HG03175 (cell line): ENCODE data around the gene TPO.
"Not testable (repeated sequence)": the region's sequence is repeated elsewhere in the genome, so short reads cannot be mapped to it uniquely, and the experiment has no call there.

Experiments used
- ATAC-seq: cut with Tn5 transposase; IDR thresholded peaks from one replicate; pipeline ENCODE4 v1.9.1; 2021; ENCODE audit warnings: mild to moderate bottlenecking, moderate library complexity; ENCODE audit not compliant: unreplicated experiment

The TPO gene

GRCh38 chr2:1571477-1572417 is 158.5 kb downstream of the TPO start:
- no peak for ATAC-seq

DNA sequence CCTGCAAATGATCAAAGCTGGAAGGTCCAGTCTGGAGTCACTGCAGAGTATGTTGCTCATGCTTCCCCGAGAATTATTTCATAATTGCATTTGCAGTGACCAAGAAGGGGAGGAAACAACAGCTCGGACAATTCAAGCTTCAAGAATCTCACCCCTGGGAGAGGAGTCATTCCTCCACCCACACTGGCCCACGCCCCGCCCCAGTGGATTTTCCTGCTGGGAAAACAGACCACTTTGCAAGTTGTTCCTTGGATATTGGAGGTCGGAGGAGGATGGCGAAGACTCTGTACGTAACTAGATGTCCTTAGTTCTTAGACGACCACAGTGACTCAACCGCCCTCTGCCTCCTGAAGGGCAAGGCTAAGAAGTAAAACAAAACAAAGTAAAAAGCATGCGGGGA is 159.4 kb downstream of the TPO start:
- ATAC-seq: no peak

GRCh38 chr2:1577846-1578245 is 164.6 kb downstream of the TPO start:
- no peak for ATAC-seq

DNA sequence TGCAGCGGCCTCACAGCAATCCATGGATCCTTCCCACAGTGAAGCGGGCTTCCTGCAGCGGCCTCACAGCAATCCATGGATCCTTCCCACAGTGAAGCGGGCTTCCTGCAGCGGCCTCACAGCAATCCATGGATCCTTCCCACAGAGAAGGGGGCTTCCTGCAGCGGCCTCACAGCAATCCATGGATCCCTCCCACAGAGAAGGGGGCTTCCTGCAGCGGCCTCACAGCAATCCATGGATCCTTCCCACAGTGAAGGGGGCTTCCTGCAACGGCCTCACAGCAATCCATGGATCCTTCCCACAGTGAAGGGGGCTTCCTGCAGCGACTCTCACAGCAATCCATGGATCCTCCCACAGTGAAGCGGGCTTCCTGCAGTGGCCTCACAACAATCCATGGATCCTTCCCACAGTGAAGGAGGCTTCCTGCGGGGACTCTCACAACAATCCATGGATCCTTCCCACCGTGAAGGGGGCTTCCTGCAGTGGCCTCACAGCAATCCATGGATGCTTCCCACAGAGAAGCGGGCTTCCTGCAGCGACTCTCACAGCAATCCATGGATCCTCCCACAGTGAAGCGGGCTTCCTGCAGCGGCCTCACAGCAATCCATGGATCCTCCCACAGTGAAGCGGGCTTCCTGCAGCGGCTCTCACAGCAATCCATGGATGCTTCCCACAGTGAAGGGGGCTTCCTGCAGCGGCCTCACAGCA is 168.1 kb downstream of the TPO start:
- not testable (repeated sequence) for ATAC-seq

GRCh38 chr2:1581965-1582625 is 168.8 kb downstream of the TPO start:
- ATAC-seq: no peak

DNA sequence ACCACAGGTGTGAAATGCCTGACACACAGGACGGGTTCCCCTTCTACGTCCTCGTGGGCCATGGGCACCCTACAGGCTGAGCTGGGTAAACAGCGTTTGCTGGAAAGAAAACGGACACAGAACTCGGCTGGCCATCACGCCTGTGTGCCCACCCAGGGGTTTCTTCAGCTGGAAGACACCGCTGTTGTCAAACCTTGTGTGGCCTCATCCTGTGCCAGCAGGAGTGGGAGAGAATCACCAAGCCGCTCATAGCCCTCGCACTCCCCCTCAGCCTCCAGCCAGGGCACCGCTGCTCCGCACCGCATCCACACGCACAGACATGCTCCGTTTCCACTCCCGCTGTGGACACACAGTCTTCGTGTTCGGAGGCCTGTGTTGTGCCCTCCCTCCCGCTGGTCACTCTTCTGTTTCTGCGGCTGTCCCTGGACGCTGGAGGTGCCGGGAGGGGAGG is 169.7 kb downstream of the TPO start:
- ATAC-seq: no peak

DNA sequence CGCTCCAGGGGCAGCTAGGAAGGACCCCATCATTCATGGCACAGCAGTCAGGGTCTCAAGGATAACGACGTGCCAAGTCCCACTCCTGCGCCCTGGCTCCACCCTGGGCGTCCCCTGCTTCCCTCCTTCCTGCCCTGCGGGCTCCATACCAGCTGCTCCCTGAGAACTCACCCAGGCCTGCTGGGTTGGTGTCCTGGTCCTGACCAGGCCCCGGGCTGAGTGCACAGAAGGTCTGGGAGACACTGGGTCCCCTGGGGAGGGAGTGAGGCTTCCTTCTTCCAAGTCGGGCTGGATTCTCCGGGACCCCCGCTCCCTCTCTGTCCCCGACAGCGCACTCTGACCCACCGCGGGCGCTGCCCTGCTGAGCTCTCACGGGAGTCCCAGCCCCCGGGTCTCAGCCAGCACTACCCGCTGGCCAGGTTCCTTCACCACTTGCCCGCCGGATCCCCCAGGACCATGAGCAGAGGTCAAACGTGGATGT is 170.8 kb downstream of the TPO start:
- no peak for ATAC-seq

- ATAC-seq: no peak
Observed at GRCh38 chr2:1584691-1585485, 171.6 kb downstream of the TPO start.

- no peak for ATAC-seq
Observed at GRCh38 chr2:1585635-1586034, 172.4 kb downstream of the TPO start.

DNA sequence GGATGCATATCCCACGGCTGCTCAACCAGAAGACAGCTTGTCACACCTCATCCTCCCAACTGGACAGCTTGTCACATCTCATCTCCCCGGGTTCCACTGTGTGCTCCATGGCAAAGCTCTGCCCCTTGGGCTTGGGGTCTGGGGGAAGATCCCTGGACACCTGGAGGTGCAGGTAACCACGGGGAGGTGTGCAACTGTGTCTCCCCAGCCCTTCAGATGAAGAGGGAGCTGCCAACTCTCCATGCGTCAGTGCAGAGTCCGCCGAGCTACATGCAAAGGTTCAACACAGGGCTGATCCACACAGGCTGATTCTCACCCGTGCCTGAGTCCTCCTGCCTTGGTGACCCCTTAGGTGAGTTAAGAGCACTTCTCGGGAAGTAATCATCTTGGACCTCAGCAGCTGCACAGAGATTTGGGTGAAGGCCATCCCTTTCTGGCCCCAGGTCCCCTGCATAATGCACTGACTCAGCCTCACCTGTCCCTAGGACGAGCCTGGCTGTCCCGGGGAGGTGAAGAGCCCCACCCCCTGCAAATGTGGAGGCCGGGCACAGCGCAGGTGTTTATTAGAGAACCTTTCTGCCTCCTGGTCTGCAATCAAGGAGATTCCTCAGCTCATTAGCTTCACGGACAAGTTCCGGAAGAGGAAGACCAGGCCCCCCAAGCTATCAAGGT is 173.1 kb downstream of the TPO start:
- ATAC-seq: no peak

- ATAC-seq: no peak
Observed at GRCh38 chr2:1586923-1587840, 173.9 kb downstream of the TPO start.

DNA sequence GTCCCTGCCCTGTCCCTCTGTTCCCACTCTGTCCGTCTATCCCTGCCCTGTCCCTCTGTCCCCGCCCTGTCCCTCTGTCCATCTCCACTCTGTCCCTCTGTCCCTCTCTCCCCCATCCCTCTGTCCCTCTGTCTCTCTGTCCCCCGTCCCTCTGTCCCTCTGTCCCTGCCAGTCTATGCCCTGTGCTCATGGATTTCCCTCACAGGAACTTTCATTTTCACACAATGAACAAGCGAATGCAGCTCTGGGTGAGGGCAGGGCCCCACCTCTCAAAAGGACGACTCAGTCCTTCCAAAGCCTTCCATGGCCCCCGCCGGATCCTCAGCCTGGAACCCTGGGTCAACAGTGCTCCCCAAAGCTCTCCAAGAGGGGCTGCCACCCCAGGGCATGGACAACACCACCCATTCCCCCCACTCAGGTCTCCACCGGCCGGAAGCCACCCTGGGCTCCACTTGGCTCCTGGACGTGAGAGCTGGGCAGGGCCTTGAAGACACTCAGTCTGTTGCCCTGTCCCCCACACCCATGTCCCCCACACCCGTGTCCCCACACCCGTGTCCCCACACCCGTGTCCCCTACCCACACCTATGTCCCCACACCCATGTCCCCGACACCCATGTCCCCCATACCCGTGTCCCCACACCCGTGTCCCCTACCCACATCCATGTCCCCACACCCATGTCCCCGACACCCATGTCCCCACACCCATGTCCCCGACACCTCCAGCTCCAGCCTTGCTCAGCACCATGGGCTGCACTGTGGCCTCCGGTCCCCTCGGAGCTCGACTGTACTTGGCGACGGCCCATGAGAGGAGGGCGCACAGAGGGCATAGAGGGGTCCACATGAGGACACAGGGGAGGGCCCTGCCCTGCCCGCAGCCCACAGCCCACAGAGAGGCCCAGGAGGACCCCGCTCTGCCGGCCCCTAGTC is 175.1 kb downstream of the TPO start:
- ATAC-seq: no peak

GRCh38 chr2:1588978-1589621 is 175.8 kb downstream of the TPO start:
- no peak for ATAC-seq

GRCh38 chr2:1590596-1591460 is 177.6 kb downstream of the TPO start:
- ATAC-seq: no peak

DNA sequence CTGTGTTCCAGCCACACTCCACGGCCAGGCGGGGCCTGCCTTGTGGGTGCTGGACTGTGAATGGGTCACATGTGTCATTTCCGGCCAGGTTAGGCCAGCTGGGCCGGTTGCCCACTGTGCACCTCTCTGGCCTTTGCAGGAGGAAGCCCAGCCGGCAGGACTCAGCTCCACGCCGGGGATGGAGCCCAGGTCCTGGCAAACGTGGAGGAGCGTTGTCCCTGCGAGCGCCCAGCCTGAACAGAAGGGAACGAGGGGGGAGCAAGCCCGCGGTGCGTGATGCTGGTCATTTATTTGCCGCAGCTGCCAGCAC is 178.2 kb downstream of the TPO start:
- ATAC-seq: no peak
